Measurements from ENCODE around the gene PDE6G.

The PDE6G gene

DNA sequence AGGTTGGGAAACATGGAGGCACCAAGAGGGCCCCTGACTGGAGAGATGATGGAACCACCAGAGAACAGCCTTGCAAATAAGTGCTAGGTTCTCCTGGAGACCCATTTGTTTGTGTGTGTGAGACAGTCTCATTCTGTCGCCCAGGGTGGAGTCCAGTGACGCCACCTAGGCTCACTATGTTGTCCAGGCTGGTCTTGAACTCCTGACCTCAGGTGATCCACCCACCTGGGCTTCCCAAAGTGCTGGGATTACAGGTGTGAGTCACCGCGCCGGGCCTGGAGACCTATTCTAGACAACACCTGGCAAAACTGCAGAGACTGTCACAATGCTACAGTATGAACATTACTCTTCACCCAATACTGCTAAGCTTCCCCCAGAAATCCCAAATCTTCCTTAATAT lies 20.9 kb downstream of the PDE6G start:
- TF ChIP-seq, protein P1, sequence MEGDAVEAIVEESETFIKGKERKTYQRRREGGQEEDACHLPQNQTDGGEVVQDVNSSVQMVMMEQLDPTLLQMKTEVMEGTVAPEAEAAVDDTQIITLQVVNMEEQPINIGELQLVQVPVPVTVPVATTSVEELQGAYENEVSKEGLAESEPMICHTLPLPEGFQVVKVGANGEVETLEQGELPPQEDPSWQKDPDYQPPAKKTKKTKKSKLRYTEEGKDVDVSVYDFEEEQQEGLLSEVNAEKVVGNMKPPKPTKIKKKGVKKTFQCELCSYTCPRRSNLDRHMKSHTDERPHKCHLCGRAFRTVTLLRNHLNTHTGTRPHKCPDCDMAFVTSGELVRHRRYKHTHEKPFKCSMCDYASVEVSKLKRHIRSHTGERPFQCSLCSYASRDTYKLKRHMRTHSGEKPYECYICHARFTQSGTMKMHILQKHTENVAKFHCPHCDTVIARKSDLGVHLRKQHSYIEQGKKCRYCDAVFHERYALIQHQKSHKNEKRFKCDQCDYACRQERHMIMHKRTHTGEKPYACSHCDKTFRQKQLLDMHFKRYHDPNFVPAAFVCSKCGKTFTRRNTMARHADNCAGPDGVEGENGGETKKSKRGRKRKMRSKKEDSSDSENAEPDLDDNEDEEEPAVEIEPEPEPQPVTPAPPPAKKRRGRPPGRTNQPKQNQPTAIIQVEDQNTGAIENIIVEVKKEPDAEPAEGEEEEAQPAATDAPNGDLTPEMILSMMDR (IDR thresholded peaks at IDR 0.05) = no peak

DNA sequence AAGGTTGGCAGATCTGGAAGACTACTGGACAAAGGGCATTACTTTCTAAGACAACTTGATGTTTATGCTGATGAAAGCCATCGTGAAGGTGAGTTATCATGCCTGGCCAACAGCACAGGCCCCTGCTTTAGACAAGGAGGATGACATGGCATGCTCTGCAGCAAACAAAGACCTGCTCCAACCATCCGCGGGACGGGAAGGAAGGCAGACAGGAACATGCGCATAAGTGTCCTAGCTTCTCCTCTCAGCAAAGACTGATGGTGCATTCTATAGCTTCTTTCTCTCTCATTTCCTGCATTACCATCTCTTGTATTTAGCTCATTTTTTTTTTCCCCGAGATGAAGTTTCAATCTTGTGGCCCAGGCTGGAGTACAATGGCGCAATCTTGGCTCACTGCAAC lies 24.9 kb downstream of the PDE6G start:
- TF ChIP-seq, protein P1 (IDR thresholded peaks at IDR 0.05) = no peak

DNA sequence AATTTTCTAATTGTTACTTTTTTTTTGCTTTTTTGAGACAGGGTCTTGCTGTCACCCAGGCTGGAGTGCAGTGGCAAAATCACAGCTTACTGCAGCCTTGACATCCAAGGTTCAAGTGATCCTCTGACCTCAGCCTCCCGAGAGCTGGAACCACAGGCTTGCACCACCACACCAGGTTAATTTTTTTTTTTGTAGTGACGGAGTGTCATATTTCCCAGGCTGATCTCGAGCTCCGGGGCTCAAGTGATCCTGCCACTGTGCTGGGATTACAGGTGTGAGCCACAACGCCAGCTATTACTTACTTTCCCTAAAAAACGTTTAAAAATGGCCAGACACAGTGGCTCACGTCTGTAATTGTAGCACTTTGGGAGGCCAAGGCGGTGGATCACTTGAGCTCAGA lies 26.1 kb downstream of the PDE6G start:
- TF ChIP-seq, protein P1 (IDR thresholded peaks at IDR 0.05) = no peak

DNA sequence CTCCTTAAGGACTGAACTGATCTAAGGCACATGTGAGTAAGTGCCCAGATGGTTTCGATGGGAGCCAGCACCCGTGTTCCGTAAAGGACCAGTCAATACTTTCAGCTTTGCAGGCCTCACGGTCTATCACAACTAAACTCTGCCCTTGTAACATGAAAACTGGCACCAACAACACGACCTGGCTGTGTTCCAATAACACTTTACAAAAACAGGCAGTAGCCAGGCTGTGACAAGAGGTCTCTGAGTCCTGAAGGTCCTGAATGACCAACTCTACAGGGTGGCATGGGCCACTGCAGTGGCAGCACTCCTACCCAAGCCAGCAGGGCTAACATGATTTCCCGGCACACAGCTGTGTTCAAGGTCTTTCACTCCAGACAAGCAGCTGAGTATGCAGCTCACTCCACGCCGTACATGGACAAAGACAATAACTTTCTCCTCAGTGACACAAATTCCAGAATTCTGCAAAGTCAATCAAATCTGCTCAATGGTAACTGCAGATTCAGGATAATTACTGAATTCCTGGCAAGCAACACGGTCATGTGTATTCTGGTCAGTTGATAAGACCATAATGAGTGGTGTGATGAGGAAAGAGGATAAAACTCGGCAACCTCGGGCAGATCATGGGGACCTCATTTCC lies 34.7 kb downstream of the PDE6G start:
- TF ChIP-seq, protein P1 (IDR thresholded peaks at IDR 0.05) = no peak

DNA sequence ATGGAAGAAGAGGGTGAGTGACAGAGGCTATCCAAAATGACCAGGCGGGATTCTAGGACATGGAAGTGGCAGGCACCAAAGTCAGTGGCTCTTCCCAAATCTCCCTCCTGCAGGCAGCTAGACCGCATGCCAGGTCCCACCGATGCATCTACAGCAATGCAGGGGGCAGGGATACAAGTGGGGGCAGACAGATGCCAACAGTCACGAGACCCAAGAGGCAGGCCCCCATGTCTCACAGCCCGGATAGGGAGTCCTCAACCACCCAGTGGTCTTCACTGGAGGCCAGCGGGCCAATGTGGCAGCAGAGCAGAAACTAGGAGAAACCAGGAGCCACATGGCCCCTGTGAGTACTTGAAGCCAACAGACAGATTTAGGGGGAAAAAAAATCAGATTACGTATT lies 39.5 kb downstream of the PDE6G start:
- TF ChIP-seq, protein P1 (IDR thresholded peaks at IDR 0.05) = no peak

DNA sequence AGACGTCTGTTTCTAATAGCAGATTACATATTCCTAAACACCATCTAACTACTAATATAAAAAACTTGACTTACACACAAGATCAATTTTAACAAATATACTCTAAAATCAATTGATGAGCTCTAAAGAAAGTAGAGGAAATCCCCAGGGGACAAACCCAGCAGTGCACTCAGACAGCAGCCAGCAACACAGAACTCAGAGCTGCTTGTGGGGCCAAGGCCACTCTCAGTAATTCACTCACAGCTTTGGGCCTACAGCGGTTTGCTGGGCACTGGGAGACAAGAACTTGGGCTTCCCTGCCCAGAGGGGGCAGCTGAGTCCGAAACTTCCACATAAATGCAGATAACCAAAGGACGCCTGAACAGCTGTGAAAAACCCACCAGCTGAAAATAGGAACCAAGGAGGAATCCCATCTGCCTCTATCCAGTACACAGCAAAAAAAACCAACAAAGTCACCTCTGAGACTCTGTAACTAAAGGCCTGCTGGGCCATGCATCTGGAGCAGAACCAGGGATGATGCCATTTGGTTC lies 40.9 kb downstream of the PDE6G start:
- TF ChIP-seq, protein P1 (IDR thresholded peaks at IDR 0.05) = no peak

DNA sequence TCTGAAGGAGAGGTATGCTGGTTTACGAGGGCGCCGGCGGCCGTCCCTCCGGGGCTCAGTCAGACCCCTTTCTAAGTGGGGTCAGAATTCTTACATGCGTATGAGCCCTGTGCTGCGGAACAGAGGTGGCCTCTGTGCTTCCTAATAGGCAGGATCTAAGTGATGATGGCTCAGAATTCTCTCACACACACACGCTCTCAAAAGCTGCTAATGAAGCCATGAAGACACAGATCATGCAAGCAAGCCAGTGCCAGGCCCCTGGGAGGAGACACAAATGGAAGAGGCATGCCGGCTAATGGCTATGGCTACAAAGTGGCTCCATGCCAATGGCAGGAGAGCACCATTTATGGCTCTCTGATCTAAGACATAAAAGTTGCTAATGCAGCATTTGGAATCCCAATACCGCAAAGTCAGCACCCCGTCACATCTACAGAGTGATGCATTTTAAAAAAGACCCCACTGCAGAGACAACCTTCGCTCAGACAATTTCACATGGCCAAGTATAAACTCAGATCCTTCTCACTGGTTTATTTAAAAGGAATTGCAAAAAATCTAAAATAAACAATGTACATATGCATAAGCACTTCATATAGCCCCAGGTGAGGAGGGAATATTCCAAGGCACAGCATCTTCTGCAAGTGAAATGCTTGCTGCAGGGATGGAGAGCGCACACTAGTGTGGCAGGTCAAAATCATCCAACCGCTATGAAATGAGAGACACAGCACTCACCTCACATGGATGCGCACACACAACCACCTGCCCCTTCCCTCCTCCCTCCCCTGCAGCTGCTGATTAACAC lies 44.0 kb downstream of the PDE6G start:
- TF ChIP-seq, protein P1 (IDR thresholded peaks at IDR 0.05) = no peak

Data from LNCAP (cell line).